K562 (cell line): ENCODE data around the gene MOK. TPM values are rescaled to one million over a fixed set of nuclear protein-coding genes. Genes with fewer than 3 reads are reported as not detected.

Experiments
- ATAC-seq: fragments of 200-7000 bp; cut with Tn5 transposase; 3 replicates; pipeline ENCODE4 v1.9.1; 2020; ENCODE audit warnings: moderate library complexity
- BruUV-seq: library from RNA; stranded (reverse); fragments of 400-500 nt; replicated peaks from 2 replicates; lab custom pipeline; 2021; lab: Mats Ljungman, UMichigan
- CTCF ChIA-PET: fragments of 300-600 bp; formaldehyde crosslinking; extraction: SDS; loops from one replicate; lab custom pipeline; 2021; ENCODE audit warnings: low intra/inter-chr PET ratio; lab: Yijun Ruan, JAX
- POLR2A ChIA-PET: fragments of 300-600, 350-650 bp; sonication (Branson Sonifier 250); formaldehyde crosslinking; extraction: SDS; loops from one replicate; lab custom pipeline; 2021; ENCODE audit warnings: antibody characterized with exemption, inconsistent platforms; lab: Yijun Ruan, JAX
- DNase-seq, 4 experiments: peaks; one replicate each; pipeline versions ENCODE4 v3.0.0 to v3.0.0-alpha.2; 2011 to 2018; ENCODE audit warnings: low spot score in 3 of 4, mixed read lengths in 3 of 4; ENCODE audit errors: extremely low read depth in 1 of 4
- FAIRE-seq: peaks from 2 replicates; lab custom pipeline; 2011; peaks lifted over from hg19 to GRCh38; lab: Jason Lieb, UNC
- H2AFZ ChIP-seq: 2 replicates; pipeline ENCODE4 v1.6.0; 2011; ENCODE audit warnings: low read depth, low read length, control low read depth, inconsistent platforms
- H3K27ac ChIP-seq: fragments of 200-600 bp; 3 replicates; pipeline ENCODE4 v1.8.0; 2011; ENCODE audit warnings: low read depth, mild to moderate bottlenecking, control low read depth, inconsistent platforms, low read length, moderate library complexity, mixed read lengths; ENCODE audit errors: extremely low read depth
- H3K27me3 ChIP-seq, 2 experiments: fragments of 300-600 bp in 1 of 2; 2 replicates in 1 of 2; 3 replicates in 1 of 2; pipeline versions ENCODE4 v1.6.0 to v1.8.0; 2011; ENCODE audit warnings: inconsistent platforms in 2 of 2, low read length in 2 of 2, mild to moderate bottlenecking in 1 of 2, mixed read lengths in 1 of 2, moderate library complexity in 1 of 2; ENCODE audit not compliant: control insufficient read depth in 2 of 2, insufficient read depth in 2 of 2
- H3K36me3 ChIP-seq: fragments of 300-600 bp; 3 replicates; pipeline ENCODE4 v1.8.0; 2011; ENCODE audit warnings: mild to moderate bottlenecking, low read length, inconsistent platforms; ENCODE audit not compliant: control insufficient read depth, insufficient read depth
- H3K4me1 ChIP-seq, 2 experiments: fragments of 200-600 bp in 1 of 2; replicated peaks in 1 of 2; 2 replicates in 1 of 2; 3 replicates in 1 of 2; pipeline versions ENCODE4 v1.5.1 to v1.8.0; 2011; ENCODE audit warnings: inconsistent platforms in 2 of 2, low read length in 2 of 2, mild to moderate bottlenecking in 1 of 2, mixed read lengths in 1 of 2, moderate library complexity in 1 of 2; ENCODE audit not compliant: control insufficient read depth in 2 of 2, insufficient read depth in 2 of 2
- H3K4me2 ChIP-seq: 2 replicates; pipeline ENCODE4 v1.6.1; 2011; ENCODE audit warnings: low read length, control low read depth, inconsistent platforms, mixed read lengths; ENCODE audit not compliant: insufficient read depth
- H3K4me3 ChIP-seq: fragments of 200-600 bp; sonication (generic), shearing (Covaris generic); 2 replicates; pipeline ENCODE4 v1.5.1; 2016; ENCODE audit warnings: control low read depth, inconsistent platforms
- H3K79me2 ChIP-seq: fragments of 200-600 bp; 3 replicates; pipeline ENCODE4 v1.8.0; 2011; ENCODE audit warnings: low read length, inconsistent platforms; ENCODE audit not compliant: control insufficient read depth, insufficient read depth
- H3K9ac ChIP-seq, 2 experiments: 2 replicates each; pipeline versions ENCODE4 v1.6.0 to v1.6.1; 2011; ENCODE audit warnings: low read depth in 2 of 2, low read length in 2 of 2, control low read depth in 1 of 2, inconsistent platforms in 1 of 2, mild to moderate bottlenecking in 1 of 2, mixed read lengths in 1 of 2; ENCODE audit not compliant: insufficient read depth in 1 of 2
- H3K9me1 ChIP-seq: one replicate; pipeline ENCODE4 v1.6.0; 2011; ENCODE audit warnings: inconsistent platforms, mild to moderate bottlenecking, low read length, moderate library complexity; ENCODE audit not compliant: control insufficient read depth, insufficient read depth
- H3K9me3 ChIP-seq: replicated peaks from 2 replicates; pipeline ENCODE4 v1.5.1; 2011; ENCODE audit warnings: low read depth, low read length, inconsistent platforms; ENCODE audit not compliant: control insufficient read depth, insufficient read depth
- H4K20me1 ChIP-seq: replicated peaks from 2 replicates; pipeline ENCODE4 v1.6.1; 2011; ENCODE audit warnings: low read length, inconsistent platforms, mixed read lengths; ENCODE audit not compliant: control insufficient read depth, insufficient read depth
- CREB1 ChIP-seq, 2 experiments: sonication (generic) in 1 of 2; formaldehyde crosslinking in 1 of 2; IDR thresholded peaks; 2 replicates each; pipeline versions ENCODE4 v1.6.1 to v1.8.0; 2012 to 2022; ENCODE audit warnings: inconsistent platforms in 1 of 2, mild to moderate bottlenecking in 1 of 2, missing genetic modification reagents in 1 of 2, moderate library complexity in 1 of 2
- JUN ChIP-seq, 2 experiments: sonication (generic) in 1 of 2; formaldehyde crosslinking in 1 of 2; IDR thresholded peaks; 2 replicates each; pipeline versions ENCODE4 v1.6.1 to v1.8.0; 2012 to 2022; ENCODE audit warnings: borderline replicate concordance in 2 of 2, mild to moderate bottlenecking in 2 of 2, improper control_type of control experiment in 1 of 2, low read depth in 1 of 2, low read length in 1 of 2, missing genetic modification reagents in 1 of 2
- MAFK ChIP-seq: IDR thresholded peaks from 2 replicates; pipeline ENCODE4 v1.6.1; 2011; ENCODE audit warnings: low read length, improper control_type of control experiment
- SREBF1 ChIP-seq: fragments of 150-350 bp; IDR thresholded peaks from 2 replicates; pipeline ENCODE4 v1.6.1; 2014; ENCODE audit warnings: antibody characterized with exemption, low read depth, low read length, borderline replicate concordance
- ZNF586 ChIP-seq: fragments of 450-650 bp; formaldehyde crosslinking; conservative IDR thresholded peaks from 2 replicates; pipeline ENCODE4 v1.4.0; 2020; ENCODE audit warnings: mild to moderate bottlenecking, moderate library complexity
- ZNF695 ChIP-seq: fragments of 450-650 bp; formaldehyde crosslinking; IDR thresholded peaks from 2 replicates; pipeline ENCODE4 v1.4.0; 2020; ENCODE audit warnings: mild to moderate bottlenecking, moderate library complexity
- ZNF830 ChIP-seq: fragments of 250-450 bp; sonication (Bioruptor Pico); IDR thresholded peaks from 2 replicates; pipeline ENCODE4 v1.5.0; 2021; ENCODE audit warnings: mild to moderate bottlenecking
- WGBS: fragments of 100-300 bp; shearing (Covaris generic); methylation state at CpG from one replicate; pipeline ENCODE4 v1.1.6; 2016; ENCODE audit warnings: low coverage, mixed read lengths; ENCODE audit not compliant: insufficient coverage; ENCODE audit errors: missing lambda C conversion rate; 5-methylcytosine and 5-hydroxymethylcytosine counted together
- in situ Hi-C: fragments of 300-500 bp; cut with MboI; formaldehyde crosslinking; loops from 4 replicates; pipeline ENCODE4 v1.15.0; 2018; ENCODE audit warnings: inconsistent platforms, mixed read lengths
- intact Hi-C: fragments of 100-400 bp; cut with micrococcal nuclease; formaldehyde crosslinking; loops from 2 replicates; pipeline ENCODE4 v1.14.2; 2022
- polyA plus RNA-seq, 8 experiments: library from polyadenylated mRNA; depleted of rRNA in 4 of 8; stranded (reverse) in 5 of 8; unstranded in 3 of 8; fragments of >200 nt; fragmentation: Nextera tagmentation in 2 of 8; fragmentation: Illumina TruSeq in 1 of 8; extraction: Ambion mirVana in 2 of 8; extraction: Trizol in 1 of 8; gene quantifications; 2 replicates each; pipeline versions ENCODE4 v1.2.1 to v1.2.3, GENCODE V29; 2011 to 2014; ENCODE audit warnings: inconsistent platforms in 1 of 8, missing spikeins in 1 of 8
- total RNA-seq, 7 experiments: library from RNA; depleted of rRNA in 6 of 7; stranded (reverse); fragments of >200 nt in 6 of 7; fragmentation: Illumina TruSeq in 2 of 7; extraction: Trizol in 2 of 7; gene quantifications; 2 replicates each; pipeline versions ENCODE4 v1.2.1 to v1.2.3, GENCODE V29; 2011 to 2021; ENCODE audit warnings: low replicate concordance in 1 of 7
- TF ChIP-seq, protein P1 (sequence below): fragments of 450-650 bp; formaldehyde crosslinking; IDR thresholded peaks from 2 replicates; pipeline ENCODE4 v1.4.0; 2020; ENCODE audit warnings: mild to moderate bottlenecking
- TF ChIP-seq, protein P2 (sequence below): sonication (generic); formaldehyde crosslinking; IDR thresholded peaks from 2 replicates; pipeline ENCODE4 v1.4.0; 2020; ENCODE audit warnings: mild to moderate bottlenecking, missing genetic modification reagents

MOK gene
- total and polyA plus RNA-seq, 9 of the 15 experiments (the other 6 are each of a cell fraction or from before 2014, with no cell fraction given): 1.3 to 8.4 (median 5.3) TPM

DNA sequence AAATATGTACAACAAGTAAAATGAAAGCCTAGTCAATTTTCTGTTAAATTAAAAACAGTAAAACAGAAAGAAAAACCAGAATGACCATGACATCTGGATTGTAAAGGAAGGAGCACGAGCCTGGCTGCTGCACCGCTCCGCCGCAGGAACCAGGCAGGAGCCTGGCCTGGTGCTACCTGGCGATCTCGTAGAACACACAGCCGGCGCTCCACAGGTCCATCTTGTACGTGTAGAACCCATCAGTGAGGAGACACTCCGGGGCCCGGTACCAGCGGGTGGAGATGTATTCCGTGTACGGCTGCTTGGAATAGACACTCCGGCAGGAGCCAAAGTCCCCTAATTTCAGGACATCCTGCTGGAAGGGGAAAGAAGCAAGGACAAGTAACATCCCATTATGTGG is 54.3 kb downstream of the MOK start:
- no peak overlapping the region for H3K4me2 ChIP-seq
- H3K79me2 ChIP-seq: no peaks in the 10 kb centered on the region
- peaks cover 13 to 15% of the 10 kb centered on the region in 2 experiments for H3K4me1 ChIP-seq
- H3K9me1 ChIP-seq: no peaks in the 10 kb centered on the region
- no peak overlapping the region for H3K4me3 ChIP-seq
- no peaks in the 10 kb centered on the region for H3K27me3 ChIP-seq
- CTCF ChIA-PET: no interaction called here
- no peaks in the 10 kb centered on the region for H3K36me3 ChIP-seq
- in situ Hi-C loops: no loop called here
- intact Hi-C loops: no loop called here
- ATAC-seq (no peak), FAIRE-seq (no peak), DNase-seq (no peak)
- 91% methylated on average over 12 of the region's 15 CpGs for WGBS
- POLR2A ChIA-PET: no interaction called here
- H3K27ac ChIP-seq: no peak overlapping the region
- H3K9me3 ChIP-seq: no peaks in the 10 kb centered on the region
- TF ChIP-seq CREB1 (IDR thresholded peaks at IDR 0.05): no peak
- no peak for TF ChIP-seq CREB1 (CRISPR knock-in tag; IDR thresholded peaks at IDR 0.05)
- TF ChIP-seq MAFK: no peak
- TF ChIP-seq, protein P1, sequence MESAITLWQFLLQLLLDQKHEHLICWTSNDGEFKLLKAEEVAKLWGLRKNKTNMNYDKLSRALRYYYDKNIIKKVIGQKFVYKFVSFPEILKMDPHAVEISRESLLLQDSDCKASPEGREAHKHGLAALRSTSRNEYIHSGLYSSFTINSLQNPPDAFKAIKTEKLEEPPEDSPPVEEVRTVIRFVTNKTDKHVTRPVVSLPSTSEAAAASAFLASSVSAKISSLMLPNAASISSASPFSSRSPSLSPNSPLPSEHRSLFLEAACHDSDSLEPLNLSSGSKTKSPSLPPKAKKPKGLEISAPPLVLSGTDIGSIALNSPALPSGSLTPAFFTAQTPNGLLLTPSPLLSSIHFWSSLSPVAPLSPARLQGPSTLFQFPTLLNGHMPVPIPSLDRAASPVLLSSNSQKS (CRISPR knock-in tag): no peak
- TF ChIP-seq ZNF695 (CRISPR knock-in tag): no peak
- no peak overlapping the region; a peak in 1 of 4 replicates for H3K9ac ChIP-seq
- no peaks in the 10 kb centered on the region for H4K20me1 ChIP-seq
- BruUV-seq: no TSS peak
- H2AFZ ChIP-seq: no peak overlapping the region

DNA sequence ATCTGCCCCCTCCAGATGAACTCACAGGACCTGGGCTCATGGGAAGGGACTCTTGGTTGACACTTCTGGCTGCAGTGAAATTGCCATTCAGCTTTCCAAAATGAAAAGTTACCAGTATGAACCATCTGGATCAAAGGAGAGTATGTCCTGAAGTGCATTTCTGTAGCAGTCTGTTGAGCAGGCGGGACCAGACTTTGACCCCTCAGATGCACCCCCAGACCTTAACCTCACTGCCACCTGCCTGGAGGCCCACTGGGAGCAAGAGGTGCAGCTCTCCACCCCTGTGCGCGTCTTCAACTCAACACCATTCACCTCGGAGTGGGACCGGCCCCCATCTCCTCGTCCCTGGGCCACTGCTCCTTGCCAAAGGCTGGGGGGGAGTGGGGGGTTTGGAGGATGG is 55.0 kb downstream of the MOK start:
- Histone ChIP-seq H3K27ac (no peak overlapping the region), H3K79me2 (no peaks in the 10 kb centered on the region), H3K9me3 (no peaks in the 10 kb centered on the region), H3K4me3 (no peak overlapping the region), H2AFZ (no peak overlapping the region), H3K9me1 (no peaks in the 10 kb centered on the region), H3K4me1 (peaks cover 9 to 11% of the 10 kb centered on the region in 2 experiments; a peak in 4 of 5 replicates), H3K27me3 (no peaks in the 10 kb centered on the region)
- WGBS: 86% methylated on average over 6 of the region's 6 CpGs
- in situ Hi-C loops (no loop called here), intact Hi-C loops (no loop called here)
- FAIRE-seq (no peak), ATAC-seq (no peak), DNase-seq (no peak)
- ChIA-PET CTCF (no interaction called here), POLR2A (interaction anchor here (0.7 kb wide), 1 partner anchor 1993 kb away, joined by 3 read pairs; no protein-coding TSS in a partner anchor)
- BruUV-seq: no TSS peak
- TF ChIP-seq ZNF830 (CRISPR knock-in tag) (no peak), JUN (IDR thresholded peaks at IDR 0.05; ENCODE audit: borderline replicate concordance, low read depth, low read length) (no peak), JUN (CRISPR knock-in tag; IDR thresholded peaks at IDR 0.05; ENCODE audit: borderline replicate concordance) (no peak), ZNF586 (CRISPR knock-in tag) (no peak), SREBF1 (no peak)
- TF ChIP-seq, protein P2, sequence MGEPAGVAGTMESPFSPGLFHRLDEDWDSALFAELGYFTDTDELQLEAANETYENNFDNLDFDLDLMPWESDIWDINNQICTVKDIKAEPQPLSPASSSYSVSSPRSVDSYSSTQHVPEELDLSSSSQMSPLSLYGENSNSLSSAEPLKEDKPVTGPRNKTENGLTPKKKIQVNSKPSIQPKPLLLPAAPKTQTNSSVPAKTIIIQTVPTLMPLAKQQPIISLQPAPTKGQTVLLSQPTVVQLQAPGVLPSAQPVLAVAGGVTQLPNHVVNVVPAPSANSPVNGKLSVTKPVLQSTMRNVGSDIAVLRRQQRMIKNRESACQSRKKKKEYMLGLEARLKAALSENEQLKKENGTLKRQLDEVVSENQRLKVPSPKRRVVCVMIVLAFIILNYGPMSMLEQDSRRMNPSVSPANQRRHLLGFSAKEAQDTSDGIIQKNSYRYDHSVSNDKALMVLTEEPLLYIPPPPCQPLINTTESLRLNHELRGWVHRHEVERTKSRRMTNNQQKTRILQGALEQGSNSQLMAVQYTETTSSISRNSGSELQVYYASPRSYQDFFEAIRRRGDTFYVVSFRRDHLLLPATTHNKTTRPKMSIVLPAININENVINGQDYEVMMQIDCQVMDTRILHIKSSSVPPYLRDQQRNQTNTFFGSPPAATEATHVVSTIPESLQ (CRISPR knock-in tag): no peak
- TF ChIP-seq, all 486 proteins: peak for 0
- Histone ChIP-seq H3K4me2 (no peak overlapping the region), H3K9ac (no peak overlapping the region), H3K36me3 (no peaks in the 10 kb centered on the region), H4K20me1 (no peaks in the 10 kb centered on the region)
